ENCODE results near the gene CD40. TPM values are rescaled to one million over a fixed set of nuclear protein-coding genes. Genes with fewer than 3 reads are reported as not detected.

CD40 gene
- polyA plus RNA-seq, 3 donors, result 14.4 to 26.1 (median 18.8) TPM

GRCh38 chr20:46083101-46083500 lies 35.0 kb upstream of the CD40 start:
- Mint-ChIP-seq H3K36me3 (peaks cover 21% of the 10 kb centered on the region in 2 donors), H3K9me3 (no peaks in the 10 kb centered on the region), H3K4me3 (no peak overlapping the region), H3K4me1 (peaks cover 61% of the 10 kb centered on the region), H3K27ac (no peak overlapping the region), H3K27me3 (ENCODE audit: low read depth in 3 of 3) (no peaks in the 10 kb centered on the region)
- intact Hi-C loops (cut with micrococcal nuclease), result loop anchor here in 1 of 2 donors (10.0 kb wide), 1 partner anchor 98 kb away; no protein-coding TSS in a partner anchor
- Histone ChIP-seq H3K4me1 (ENCODE audit: control insufficient read depth in 1 of 2, insufficient read depth in 2 of 2, low read length in 2 of 2) (peaks cover 20 to 45% of the 10 kb centered on the region in 2 donors), H3K9me3 (replicated peaks in 1 of 2; ENCODE audit: control insufficient read depth in 1 of 2, insufficient read depth in 1 of 2, low read length in 2 of 2) (no peaks in the 10 kb centered on the region), H3K79me2 (ENCODE audit: insufficient read depth, low read length) (peaks cover 99% of the 10 kb centered on the region), H3K36me3 (replicated peaks in 1 of 2; ENCODE audit: control insufficient read depth in 1 of 2, insufficient read depth in 2 of 2, low read length in 2 of 2) (peaks cover 15 to 16% of the 10 kb centered on the region in 2 donors), H2AFZ (ENCODE audit: insufficient read depth, low read depth, low read length, poor library complexity, severe bottlenecking) (no peak overlapping the region), H4K20me1 (ENCODE audit: insufficient read depth, low read length) (peaks cover 100% of the 10 kb centered on the region), H3K4me2 (replicated peaks; ENCODE audit: extremely low read depth, low read length, poor library complexity, severe bottlenecking) (no peak overlapping the region), H3K27me3 (ENCODE audit: control insufficient read depth in 2 of 2, insufficient read depth in 2 of 2, low read length in 2 of 2) (no peaks in the 10 kb centered on the region), H3K9ac (ENCODE audit: insufficient read depth, low read length, poor library complexity, severe bottlenecking) (no peak overlapping the region), H3K4me3 (replicated peaks in 1 of 3; ENCODE audit: low read depth in 2 of 3, low read length in 3 of 3) (no peak overlapping the region), H3K27ac (ENCODE audit: low read depth in 1 of 2, low read length in 2 of 2) (no peak overlapping the region)
- WGBS (ENCODE audit: insufficient coverage), result 74% methylated on average over 4 of the region's 6 CpGs
- TF ChIP-seq, protein P1, sequence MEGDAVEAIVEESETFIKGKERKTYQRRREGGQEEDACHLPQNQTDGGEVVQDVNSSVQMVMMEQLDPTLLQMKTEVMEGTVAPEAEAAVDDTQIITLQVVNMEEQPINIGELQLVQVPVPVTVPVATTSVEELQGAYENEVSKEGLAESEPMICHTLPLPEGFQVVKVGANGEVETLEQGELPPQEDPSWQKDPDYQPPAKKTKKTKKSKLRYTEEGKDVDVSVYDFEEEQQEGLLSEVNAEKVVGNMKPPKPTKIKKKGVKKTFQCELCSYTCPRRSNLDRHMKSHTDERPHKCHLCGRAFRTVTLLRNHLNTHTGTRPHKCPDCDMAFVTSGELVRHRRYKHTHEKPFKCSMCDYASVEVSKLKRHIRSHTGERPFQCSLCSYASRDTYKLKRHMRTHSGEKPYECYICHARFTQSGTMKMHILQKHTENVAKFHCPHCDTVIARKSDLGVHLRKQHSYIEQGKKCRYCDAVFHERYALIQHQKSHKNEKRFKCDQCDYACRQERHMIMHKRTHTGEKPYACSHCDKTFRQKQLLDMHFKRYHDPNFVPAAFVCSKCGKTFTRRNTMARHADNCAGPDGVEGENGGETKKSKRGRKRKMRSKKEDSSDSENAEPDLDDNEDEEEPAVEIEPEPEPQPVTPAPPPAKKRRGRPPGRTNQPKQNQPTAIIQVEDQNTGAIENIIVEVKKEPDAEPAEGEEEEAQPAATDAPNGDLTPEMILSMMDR (IDR thresholded peaks at IDR 0.05), result no peak
- DNase-seq, result no peak

DNA sequence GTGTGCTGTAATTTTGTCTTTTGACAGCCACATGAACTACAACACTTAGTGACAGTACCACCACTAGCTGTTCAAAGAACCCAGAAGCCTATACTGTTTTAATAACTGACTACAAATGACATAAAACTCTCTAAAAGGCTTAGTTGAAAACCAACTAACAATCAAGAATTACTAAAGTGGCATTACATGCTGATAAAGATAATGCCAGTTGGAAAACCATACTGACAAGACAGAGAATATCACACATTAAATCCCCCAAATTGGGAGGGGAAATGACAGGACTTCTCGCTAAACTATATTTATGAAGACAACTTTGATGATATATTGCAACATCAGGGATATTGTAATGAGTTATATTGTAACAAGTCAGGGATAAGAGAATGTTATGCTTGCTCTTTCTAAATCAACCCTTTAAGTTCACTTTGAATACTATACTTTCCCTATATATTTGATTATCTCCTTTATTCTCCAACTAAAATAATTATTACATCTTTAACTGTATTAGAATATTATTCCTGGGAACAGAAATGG lies 34.5 kb upstream of the CD40 start:
- intact Hi-C loops (cut with micrococcal nuclease), result loop anchor here in 1 of 2 donors (10.0 kb wide), 1 partner anchor 99 kb away; no protein-coding TSS in a partner anchor
- WGBS (ENCODE audit: insufficient coverage), result no CpG with 5 or more reads among the region's 1 CpG
- no peak overlapping the region for H3K27ac Mint-ChIP-seq
- no peak for DNase-seq
- Histone ChIP-seq H2AFZ (ENCODE audit: insufficient read depth, low read depth, low read length, poor library complexity, severe bottlenecking) (no peak overlapping the region), H3K9me3 (replicated peaks in 1 of 2; ENCODE audit: control insufficient read depth in 1 of 2, insufficient read depth in 1 of 2, low read length in 2 of 2) (no peaks in the 10 kb centered on the region), H3K4me2 (replicated peaks; ENCODE audit: extremely low read depth, low read length, poor library complexity, severe bottlenecking) (no peak overlapping the region), H3K4me3 (replicated peaks in 1 of 3; ENCODE audit: low read depth in 2 of 3, low read length in 3 of 3) (no peak overlapping the region), H4K20me1 (ENCODE audit: insufficient read depth, low read length) (peaks cover 100% of the 10 kb centered on the region), H3K4me1 (ENCODE audit: control insufficient read depth in 1 of 2, insufficient read depth in 2 of 2, low read length in 2 of 2) (peaks cover 25 to 50% of the 10 kb centered on the region in 2 donors), H3K27me3 (ENCODE audit: control insufficient read depth in 2 of 2, insufficient read depth in 2 of 2, low read length in 2 of 2) (no peaks in the 10 kb centered on the region), H3K9ac (ENCODE audit: insufficient read depth, low read length, poor library complexity, severe bottlenecking) (no peak overlapping the region), H3K36me3 (replicated peaks in 1 of 2; ENCODE audit: control insufficient read depth in 1 of 2, insufficient read depth in 2 of 2, low read length in 2 of 2) (peaks cover 10 to 11% of the 10 kb centered on the region in 2 donors), H3K27ac (ENCODE audit: low read depth in 1 of 2, low read length in 2 of 2) (no peak overlapping the region), H3K79me2 (ENCODE audit: insufficient read depth, low read length) (peaks cover 100% of the 10 kb centered on the region)
- TF ChIP-seq, protein P1 (IDR thresholded peaks at IDR 0.05), result no peak
- peaks cover 66% of the 10 kb centered on the region for H3K4me1 Mint-ChIP-seq
- no peaks in the 10 kb centered on the region for H3K9me3 Mint-ChIP-seq
- no peaks in the 10 kb centered on the region for H3K27me3 Mint-ChIP-seq (ENCODE audit: low read depth in 3 of 3)
- H3K4me3 Mint-ChIP-seq, result no peak overlapping the region
- H3K36me3 Mint-ChIP-seq, result peaks cover 16% of the 10 kb centered on the region in 2 donors

Data from CD14-positive monocyte (primary cell).